Uterus (tissue), 4 donors: Measurements from ENCODE around the gene OR1K1. TPM values are rescaled to one million over a fixed set of nuclear protein-coding genes. Genes with fewer than 3 reads are reported as not detected.

Source experiments
- DNase-seq, 2 donors: peaks; one replicate each; pipeline ENCODE4 v3.0.0-alpha.2; 2019 to 2020
- H3K27ac ChIP-seq, 2 donors: fragments of 200-600 bp; sonication (generic); 1 replicate in 1 of 2; 2 replicates in 1 of 2; pipeline ENCODE4 v1.5.1; 2016 to 2018
- H3K27me3 ChIP-seq, 2 donors: fragments of 200-600 bp; sonication (generic); one replicate each; pipeline ENCODE4 v1.5.1; 2018 to 2019; ENCODE audit warnings: control low read depth in 1 of 2
- H3K36me3 ChIP-seq, 2 donors: fragments of 200-600 bp; sonication (generic); one replicate each; pipeline ENCODE4 v1.5.1; 2019; ENCODE audit warnings: control low read depth in 1 of 2
- H3K4me1 ChIP-seq, 2 donors: fragments of 200-600 bp; sonication (generic); one replicate each; pipeline ENCODE4 v1.5.1; 2018 to 2019; ENCODE audit warnings: control low read depth in 1 of 2
- H3K4me3 ChIP-seq, 2 donors: fragments of 200-600 bp; sonication (generic); 1 replicate in 1 of 2; 2 replicates in 1 of 2; pipeline ENCODE4 v1.5.1; 2018 to 2019; ENCODE audit warnings: mild to moderate bottlenecking in 1 of 2
- H3K9me3 ChIP-seq, 2 donors: fragments of 200-600 bp; sonication (generic); one replicate each; pipeline ENCODE4 v1.5.1; 2019; ENCODE audit warnings: control low read depth in 1 of 2
- CTCF ChIP-seq, 4 experiments: fragments of 200-600 bp in 2 of 4; fragments of 450-650 bp in 2 of 4; sonication (generic) in 2 of 4; IDR thresholded peaks; one replicate each; pipeline ENCODE4 v1.5.1; 2016 to 2019; ENCODE audit warnings: antibody characterized with exemption in 4 of 4, mild to moderate bottlenecking in 2 of 4, moderate library complexity in 1 of 4
- POLR2A ChIP-seq, 2 donors: fragments of 450-650 bp; IDR thresholded peaks; one replicate each; pipeline ENCODE4 v1.6.1; 2016; ENCODE audit warnings: antibody characterized with exemption in 2 of 2, mild to moderate bottlenecking in 1 of 2, moderate library complexity in 1 of 2
- intact Hi-C: fragments of 100-400 bp; cut with DNase I; formaldehyde crosslinking; loops from one replicate; pipeline ENCODE4 v1.15.1; 2023; ENCODE audit warnings: low total_unique reads
- total RNA-seq, 4 donors: library from RNA; depleted of rRNA in 3 of 4; stranded (reverse); fragments of >200 nt in 3 of 4; gene quantifications; one replicate each; pipeline versions ENCODE4 v1.1.0 to v1.2.4, GENCODE V29; 2014 to 2023
- donor health status: DM: yes; HTN: yes; CAD: no.

OR1K1 gene
- total RNA-seq, 4 donors from 2014 or later = not detected

GRCh38 chr9:122819791-122820489 lies 20.0 kb downstream of the OR1K1 start:
- Histone ChIP-seq H3K36me3 (no peaks in the 10 kb centered on the region), H3K4me3 (no peak overlapping the region), H3K27ac (peak overlapping the region; percentile 10 to 52), H3K9me3 (no peaks in the 10 kb centered on the region), H3K27me3 (no peaks in the 10 kb centered on the region), H3K4me1 (no peaks in the 10 kb centered on the region)
- intact Hi-C loops = no loop called here
- TF ChIP-seq CTCF (IDR thresholded peaks at IDR 0.05) = no peak
- TF ChIP-seq POLR2A (IDR thresholded peaks at IDR 0.05) = no peak
- DNase-seq = no peak

- H3K4me1 ChIP-seq = no peaks in the 10 kb centered on the region
- no peaks in the 10 kb centered on the region for H3K36me3 ChIP-seq
- DNase-seq = no peak
- intact Hi-C loops = no loop called here
- no peaks in the 10 kb centered on the region for H3K27me3 ChIP-seq
- TF ChIP-seq CTCF (IDR thresholded peaks at IDR 0.05) (no peak), POLR2A (IDR thresholded peaks at IDR 0.05) (no peak)
- peak overlapping the region; percentile 1 to 52 for H3K27ac ChIP-seq
- H3K9me3 ChIP-seq = no peaks in the 10 kb centered on the region
- no peak overlapping the region for H3K4me3 ChIP-seq
These were observed 20.5 kb downstream of the OR1K1 start for GRCh38 chr9:122820490-122820845.

GRCh38 chr9:122821278-122821943 lies 21.5 kb downstream of the OR1K1 start:
- Histone ChIP-seq H3K4me1 (peaks cover under 1 to 2% of the 10 kb centered on the region in 2 donors), H3K4me3 (no peak overlapping the region), H3K36me3 (no peaks in the 10 kb centered on the region), H3K27ac (peak overlapping the region; percentile 44 to 56), H3K27me3 (no peaks in the 10 kb centered on the region), H3K9me3 (no peaks in the 10 kb centered on the region)
- TF ChIP-seq POLR2A (IDR thresholded peaks at IDR 0.05) = no peak
- TF ChIP-seq CTCF (IDR thresholded peaks at IDR 0.05) = no peak
- intact Hi-C loops = no loop called here
- DNase-seq = peak; percentile 71 to 79

- no peak overlapping the region for H3K4me3 ChIP-seq
- H3K36me3 ChIP-seq = no peaks in the 10 kb centered on the region
- H3K4me1 ChIP-seq = peaks cover 7 to 8% of the 10 kb centered on the region in 2 donors
- intact Hi-C loops = no loop called here
- peak overlapping the region; percentile 44 to 56 for H3K27ac ChIP-seq
- TF ChIP-seq CTCF (IDR thresholded peaks at IDR 0.05) (no peak), POLR2A (IDR thresholded peaks at IDR 0.05) (no peak)
- no peaks in the 10 kb centered on the region for H3K27me3 ChIP-seq
- H3K9me3 ChIP-seq = no peaks in the 10 kb centered on the region
- DNase-seq = no peak
These were observed 22.1 kb downstream of the OR1K1 start for GRCh38 chr9:122822056-122822455.

GRCh38 chr9:122822938-122823337 lies 23.0 kb downstream of the OR1K1 start:
- Histone ChIP-seq H3K4me3 (no peak overlapping the region), H3K9me3 (no peaks in the 10 kb centered on the region), H3K4me1 (peaks cover 8 to 10% of the 10 kb centered on the region in 2 donors), H3K36me3 (no peaks in the 10 kb centered on the region), H3K27me3 (no peaks in the 10 kb centered on the region), H3K27ac (peak overlapping the region; percentile 44 to 56)
- intact Hi-C loops = no loop called here
- no peak for TF ChIP-seq POLR2A (IDR thresholded peaks at IDR 0.05)
- no peak for TF ChIP-seq CTCF (IDR thresholded peaks at IDR 0.05)
- DNase-seq = no peak
